Measurements from ENCODE around the gene LDLRAD1. TPM values are rescaled to one million over a fixed set of nuclear protein-coding genes. Genes with fewer than 3 reads are reported as not detected.

LDLRAD1 gene
- total and polyA plus RNA-seq, 2 of the 13 experiments (the other 11 are each of a cell fraction or from before 2014, with no cell fraction given) = 2.5 to 14.0 TPM

DNA sequence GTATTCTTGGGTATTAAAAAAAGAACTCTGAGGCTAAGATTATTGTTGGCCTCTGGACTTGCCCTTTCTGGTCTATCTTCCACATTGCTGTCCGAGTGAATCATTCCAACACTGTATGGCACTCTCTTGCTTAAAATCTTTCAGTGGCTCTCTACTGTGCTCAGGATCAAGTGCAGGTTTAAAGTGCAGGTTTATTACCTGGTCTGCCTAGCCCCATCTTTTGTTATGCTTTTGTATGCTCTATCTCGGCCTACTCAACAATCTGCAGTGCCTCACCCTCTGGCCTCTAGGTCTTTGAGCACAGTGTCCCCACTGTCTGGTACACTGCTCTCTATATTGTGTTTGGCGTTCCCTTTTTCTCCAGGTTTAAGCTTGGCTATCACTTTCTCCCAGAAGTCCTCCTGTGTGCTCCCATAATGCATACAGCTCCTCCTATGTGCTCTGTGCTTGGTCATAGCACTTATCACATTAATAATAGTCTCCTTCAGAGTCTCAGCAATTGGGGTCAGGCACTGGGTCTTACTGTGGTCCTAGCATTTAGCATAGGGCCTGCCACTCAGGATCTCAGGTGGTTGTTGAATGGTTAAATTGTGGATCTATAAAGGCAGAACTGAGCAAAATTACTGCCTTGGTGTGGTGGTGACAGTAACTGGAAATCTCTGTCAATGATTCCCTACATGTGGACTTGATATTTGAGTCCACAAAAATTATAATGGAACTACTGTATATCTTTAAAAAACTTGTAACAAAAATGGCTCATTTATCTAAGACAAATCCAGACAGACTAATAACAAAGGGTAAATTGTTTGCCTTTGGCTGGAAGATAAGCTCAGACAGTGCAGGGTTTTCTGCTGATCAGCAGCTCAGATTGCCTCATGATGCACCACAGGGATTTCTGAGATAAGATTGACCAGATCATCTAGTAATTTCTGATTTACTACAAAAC, 10.6 kb upstream of the LDLRAD1 start (continued):
- TF ChIP-seq, protein P1, sequence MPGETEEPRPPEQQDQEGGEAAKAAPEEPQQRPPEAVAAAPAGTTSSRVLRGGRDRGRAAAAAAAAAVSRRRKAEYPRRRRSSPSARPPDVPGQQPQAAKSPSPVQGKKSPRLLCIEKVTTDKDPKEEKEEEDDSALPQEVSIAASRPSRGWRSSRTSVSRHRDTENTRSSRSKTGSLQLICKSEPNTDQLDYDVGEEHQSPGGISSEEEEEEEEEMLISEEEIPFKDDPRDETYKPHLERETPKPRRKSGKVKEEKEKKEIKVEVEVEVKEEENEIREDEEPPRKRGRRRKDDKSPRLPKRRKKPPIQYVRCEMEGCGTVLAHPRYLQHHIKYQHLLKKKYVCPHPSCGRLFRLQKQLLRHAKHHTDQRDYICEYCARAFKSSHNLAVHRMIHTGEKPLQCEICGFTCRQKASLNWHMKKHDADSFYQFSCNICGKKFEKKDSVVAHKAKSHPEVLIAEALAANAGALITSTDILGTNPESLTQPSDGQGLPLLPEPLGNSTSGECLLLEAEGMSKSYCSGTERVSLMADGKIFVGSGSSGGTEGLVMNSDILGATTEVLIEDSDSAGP (CRISPR knock-in tag; IDR thresholded peaks at IDR 0.05; ENCODE audit: borderline replicate concordance) = no peak; the same call in 1 of the 2 replicates
- TF ChIP-seq, protein P2, sequence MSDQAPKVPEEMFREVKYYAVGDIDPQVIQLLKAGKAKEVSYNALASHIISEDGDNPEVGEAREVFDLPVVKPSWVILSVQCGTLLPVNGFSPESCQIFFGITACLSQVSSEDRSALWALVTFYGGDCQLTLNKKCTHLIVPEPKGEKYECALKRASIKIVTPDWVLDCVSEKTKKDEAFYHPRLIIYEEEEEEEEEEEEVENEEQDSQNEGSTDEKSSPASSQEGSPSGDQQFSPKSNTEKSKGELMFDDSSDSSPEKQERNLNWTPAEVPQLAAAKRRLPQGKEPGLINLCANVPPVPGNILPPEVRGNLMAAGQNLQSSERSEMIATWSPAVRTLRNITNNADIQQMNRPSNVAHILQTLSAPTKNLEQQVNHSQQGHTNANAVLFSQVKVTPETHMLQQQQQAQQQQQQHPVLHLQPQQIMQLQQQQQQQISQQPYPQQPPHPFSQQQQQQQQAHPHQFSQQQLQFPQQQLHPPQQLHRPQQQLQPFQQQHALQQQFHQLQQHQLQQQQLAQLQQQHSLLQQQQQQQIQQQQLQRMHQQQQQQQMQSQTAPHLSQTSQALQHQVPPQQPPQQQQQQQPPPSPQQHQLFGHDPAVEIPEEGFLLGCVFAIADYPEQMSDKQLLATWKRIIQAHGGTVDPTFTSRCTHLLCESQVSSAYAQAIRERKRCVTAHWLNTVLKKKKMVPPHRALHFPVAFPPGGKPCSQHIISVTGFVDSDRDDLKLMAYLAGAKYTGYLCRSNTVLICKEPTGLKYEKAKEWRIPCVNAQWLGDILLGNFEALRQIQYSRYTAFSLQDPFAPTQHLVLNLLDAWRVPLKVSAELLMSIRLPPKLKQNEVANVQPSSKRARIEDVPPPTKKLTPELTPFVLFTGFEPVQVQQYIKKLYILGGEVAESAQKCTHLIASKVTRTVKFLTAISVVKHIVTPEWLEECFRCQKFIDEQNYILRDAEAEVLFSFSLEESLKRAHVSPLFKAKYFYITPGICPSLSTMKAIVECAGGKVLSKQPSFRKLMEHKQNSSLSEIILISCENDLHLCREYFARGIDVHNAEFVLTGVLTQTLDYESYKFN (CRISPR knock-in tag; conservative IDR thresholded peaks at IDR 0.05) = peak; percentile 15; the same call in 1 of the 2 replicates
- TF ChIP-seq MAZ (IDR thresholded peaks at IDR 0.05; ENCODE audit: borderline replicate concordance, low read depth, low read length) (no peak), MAZ (CRISPR knock-in tag; IDR thresholded peaks at IDR 0.05; ENCODE audit: low read depth) (no peak)
- TF ChIP-seq, protein P3, sequence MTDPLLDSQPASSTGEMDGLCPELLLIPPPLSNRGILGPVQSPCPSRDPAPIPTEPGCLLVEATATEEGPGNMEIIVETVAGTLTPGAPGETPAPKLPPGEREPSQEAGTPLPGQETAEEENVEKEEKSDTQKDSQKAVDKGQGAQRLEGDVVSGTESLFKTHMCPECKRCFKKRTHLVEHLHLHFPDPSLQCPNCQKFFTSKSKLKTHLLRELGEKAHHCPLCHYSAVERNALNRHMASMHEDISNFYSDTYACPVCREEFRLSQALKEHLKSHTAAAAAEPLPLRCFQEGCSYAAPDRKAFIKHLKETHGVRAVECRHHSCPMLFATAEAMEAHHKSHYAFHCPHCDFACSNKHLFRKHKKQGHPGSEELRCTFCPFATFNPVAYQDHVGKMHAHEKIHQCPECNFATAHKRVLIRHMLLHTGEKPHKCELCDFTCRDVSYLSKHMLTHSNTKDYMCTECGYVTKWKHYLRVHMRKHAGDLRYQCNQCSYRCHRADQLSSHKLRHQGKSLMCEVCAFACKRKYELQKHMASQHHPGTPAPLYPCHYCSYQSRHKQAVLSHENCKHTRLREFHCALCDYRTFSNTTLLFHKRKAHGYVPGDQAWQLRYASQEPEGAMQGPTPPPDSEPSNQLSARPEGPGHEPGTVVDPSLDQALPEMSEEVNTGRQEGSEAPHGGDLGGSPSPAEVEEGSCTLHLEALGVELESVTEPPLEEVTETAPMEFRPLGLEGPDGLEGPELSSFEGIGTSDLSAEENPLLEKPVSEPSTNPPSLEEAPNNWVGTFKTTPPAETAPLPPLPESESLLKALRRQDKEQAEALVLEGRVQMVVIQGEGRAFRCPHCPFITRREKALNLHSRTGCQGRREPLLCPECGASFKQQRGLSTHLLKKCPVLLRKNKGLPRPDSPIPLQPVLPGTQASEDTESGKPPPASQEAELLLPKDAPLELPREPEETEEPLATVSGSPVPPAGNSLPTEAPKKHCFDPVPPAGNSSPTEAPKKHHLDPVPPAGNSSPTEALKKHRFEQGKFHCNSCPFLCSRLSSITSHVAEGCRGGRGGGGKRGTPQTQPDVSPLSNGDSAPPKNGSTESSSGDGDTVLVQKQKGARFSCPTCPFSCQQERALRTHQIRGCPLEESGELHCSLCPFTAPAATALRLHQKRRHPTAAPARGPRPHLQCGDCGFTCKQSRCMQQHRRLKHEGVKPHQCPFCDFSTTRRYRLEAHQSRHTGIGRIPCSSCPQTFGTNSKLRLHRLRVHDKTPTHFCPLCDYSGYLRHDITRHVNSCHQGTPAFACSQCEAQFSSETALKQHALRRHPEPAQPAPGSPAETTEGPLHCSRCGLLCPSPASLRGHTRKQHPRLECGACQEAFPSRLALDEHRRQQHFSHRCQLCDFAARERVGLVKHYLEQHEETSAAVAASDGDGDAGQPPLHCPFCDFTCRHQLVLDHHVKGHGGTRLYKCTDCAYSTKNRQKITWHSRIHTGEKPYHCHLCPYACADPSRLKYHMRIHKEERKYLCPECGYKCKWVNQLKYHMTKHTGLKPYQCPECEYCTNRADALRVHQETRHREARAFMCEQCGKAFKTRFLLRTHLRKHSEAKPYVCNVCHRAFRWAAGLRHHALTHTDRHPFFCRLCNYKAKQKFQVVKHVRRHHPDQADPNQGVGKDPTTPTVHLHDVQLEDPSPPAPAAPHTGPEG (CRISPR knock-in tag; IDR thresholded peaks at IDR 0.05) = peak; percentile 57; the same call in 1 of the 2 replicates
- TF ChIP-seq, protein P4, sequence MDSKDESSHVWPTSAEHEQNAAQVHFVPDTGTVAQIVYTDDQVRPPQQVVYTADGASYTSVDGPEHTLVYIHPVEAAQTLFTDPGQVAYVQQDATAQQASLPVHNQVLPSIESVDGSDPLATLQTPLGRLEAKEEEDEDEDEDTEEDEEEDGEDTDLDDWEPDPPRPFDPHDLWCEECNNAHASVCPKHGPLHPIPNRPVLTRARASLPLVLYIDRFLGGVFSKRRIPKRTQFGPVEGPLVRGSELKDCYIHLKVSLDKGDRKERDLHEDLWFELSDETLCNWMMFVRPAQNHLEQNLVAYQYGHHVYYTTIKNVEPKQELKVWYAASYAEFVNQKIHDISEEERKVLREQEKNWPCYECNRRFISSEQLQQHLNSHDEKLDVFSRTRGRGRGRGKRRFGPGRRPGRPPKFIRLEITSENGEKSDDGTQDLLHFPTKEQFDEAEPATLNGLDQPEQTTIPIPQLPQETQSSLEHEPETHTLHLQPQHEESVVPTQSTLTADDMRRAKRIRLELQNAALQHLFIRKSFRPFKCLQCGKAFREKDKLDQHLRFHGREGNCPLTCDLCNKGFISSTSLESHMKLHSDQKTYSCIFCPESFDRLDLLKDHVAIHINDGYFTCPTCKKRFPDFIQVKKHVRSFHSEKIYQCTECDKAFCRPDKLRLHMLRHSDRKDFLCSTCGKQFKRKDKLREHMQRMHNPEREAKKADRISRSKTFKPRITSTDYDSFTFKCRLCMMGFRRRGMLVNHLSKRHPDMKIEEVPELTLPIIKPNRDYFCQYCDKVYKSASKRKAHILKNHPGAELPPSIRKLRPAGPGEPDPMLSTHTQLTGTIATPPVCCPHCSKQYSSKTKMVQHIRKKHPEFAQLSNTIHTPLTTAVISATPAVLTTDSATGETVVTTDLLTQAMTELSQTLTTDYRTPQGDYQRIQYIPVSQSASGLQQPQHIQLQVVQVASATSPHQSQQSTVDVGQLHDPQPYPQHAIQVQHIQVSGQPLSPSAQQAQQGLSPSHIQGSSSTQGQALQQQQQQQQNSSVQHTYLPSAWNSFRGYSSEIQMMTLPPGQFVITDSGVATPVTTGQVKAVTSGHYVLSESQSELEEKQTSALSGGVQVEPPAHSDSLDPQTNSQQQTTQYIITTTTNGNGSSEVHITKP (CRISPR knock-in tag; IDR thresholded peaks at IDR 0.05; ENCODE audit: low read depth) = no peak
- TF ChIP-seq, protein P5, sequence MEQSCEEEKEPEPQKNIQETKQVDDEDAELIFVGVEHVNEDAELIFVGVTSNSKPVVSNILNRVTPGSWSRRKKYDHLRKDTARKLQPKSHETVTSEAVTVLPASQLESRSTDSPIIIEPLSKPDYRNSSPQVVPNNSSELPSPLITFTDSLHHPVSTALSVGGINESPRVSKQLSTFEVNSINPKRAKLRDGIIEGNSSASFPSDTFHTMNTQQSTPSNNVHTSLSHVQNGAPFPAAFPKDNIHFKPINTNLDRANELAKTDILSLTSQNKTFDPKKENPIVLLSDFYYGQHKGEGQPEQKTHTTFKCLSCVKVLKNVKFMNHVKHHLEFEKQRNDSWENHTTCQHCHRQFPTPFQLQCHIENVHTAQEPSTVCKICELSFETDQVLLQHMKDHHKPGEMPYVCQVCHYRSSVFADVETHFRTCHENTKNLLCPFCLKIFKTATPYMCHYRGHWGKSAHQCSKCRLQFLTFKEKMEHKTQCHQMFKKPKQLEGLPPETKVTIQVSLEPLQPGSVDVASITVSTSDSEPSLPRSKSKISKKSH (CRISPR knock-in tag; IDR thresholded peaks at IDR 0.05; ENCODE audit: borderline replicate concordance) = no peak

Data from HepG2 (cell line).